Stimulated activated CD8-positive, alpha-beta memory T cell treated with anti-CD3 and anti-CD28 coated beads, Interleukin-15, amount 100 ng/mL, for 4 hours (primary cell): Measurements from ENCODE around the gene OR6T1.

ENCODE experiments used
- DNase-seq, 2 donors: peaks; one replicate each; pipeline ENCODE4 v3.0.0-alpha.2; 2020; ENCODE audit warnings: low read depth in 2 of 2

Gene OR6T1

GRCh38 chr11:123943738-123944137 is at the start of gene OR6T1:
TSS of gene OR6T1 (minus strand) at chr11:123943838. CDS start at chr11:123943838, 0 bp downstream.
- DNase-seq: no peak

- no peak for DNase-seq
Measured at GRCh38 chr11:123979311-123979710, 35.7 kb upstream of the OR6T1 start.

- DNase-seq: no peak
Measured at GRCh38 chr11:123977731-123978347, 34.2 kb upstream of the OR6T1 start, which contains the start of gene OR10S1. TSS of gene OR10S1 (minus strand) at chr11:123977781. CDS start at chr11:123977664, 117 bp downstream.

- DNase-seq: no peak
Measured at GRCh38 chr11:123976770-123977560, 33.3 kb upstream of the OR6T1 start.

GRCh38 chr11:123973816-123974215 is 30.2 kb upstream of the OR6T1 start:
- no peak for DNase-seq

GRCh38 chr11:123956752-123957151 is 13.1 kb upstream of the OR6T1 start:
- no peak for DNase-seq

- no peak for DNase-seq
Measured at GRCh38 chr11:123945132-123945531, 1.5 kb upstream of the OR6T1 start.

GRCh38 chr11:123942413-123942812 is 1.2 kb downstream of the OR6T1 start:
- DNase-seq: no peak

GRCh38 chr11:123939317-123939716 is 4.3 kb downstream of the OR6T1 start, which contains the start of gene OR4D5:
TSS of gene OR4D5 (plus strand) at chr11:123939617. CDS start at chr11:123939617, 0 bp downstream.
- no peak for DNase-seq

GRCh38 chr11:123924027-123924426 is 19.6 kb downstream of the OR6T1 start:
- no peak for DNase-seq

- no peak for DNase-seq
Measured at GRCh38 chr11:123920943-123921342, 22.7 kb downstream of the OR6T1 start.

- no peak for DNase-seq
Measured at GRCh38 chr11:123905826-123906225, 37.8 kb downstream of the OR6T1 start.

- DNase-seq: no peak
Measured at GRCh38 chr11:123904932-123905331, 38.7 kb downstream of the OR6T1 start.

GRCh38 chr11:123903932-123904331 is 39.7 kb downstream of the OR6T1 start:
- DNase-seq: no peak

- DNase-seq: no peak
Measured at GRCh38 chr11:123901867-123902266, 41.8 kb downstream of the OR6T1 start, which contains the start of gene OR8D4. TSS of gene OR8D4 (plus strand) at chr11:123902167. CDS start at chr11:123906432, 4,265 bp downstream.

- DNase-seq: no peak
Measured at GRCh38 chr11:123899792-123900191, 43.8 kb downstream of the OR6T1 start.
